Erythroblast (primary cell): Measurements from ENCODE around the gene DOK5.

Experiments
- GATA1 ChIP-seq: IDR thresholded peaks from 2 replicates; pipeline ENCODE4 v1.6.1; 2011; ENCODE audit warnings: low read depth, mild to moderate bottlenecking, control low read depth, low read length, moderate library complexity
- POLR2A ChIP-seq: IDR thresholded peaks from 2 replicates; pipeline ENCODE4 v1.6.1; 2011; ENCODE audit warnings: mild to moderate bottlenecking, low read length

- TF ChIP-seq POLR2A (no peak), GATA1 (no peak)
Measured at GRCh38 chr20:54479138-54479906, 3.9 kb downstream of the DOK5 start.
